HepG2 (cell line): ENCODE measurements around the gene CENATAC. TPM values are rescaled to one million over a fixed set of nuclear protein-coding genes. Genes with fewer than 3 reads are reported as not detected.

ENCODE experiments used
- ARID4A ChIP-seq: sonication (generic); formaldehyde crosslinking; IDR thresholded peaks from 2 replicates; pipeline ENCODE4 v1.5.0; 2020; ENCODE audit warnings: mild to moderate bottlenecking, missing genetic modification reagents, borderline replicate concordance
- ASH2L ChIP-seq: fragments of 300-600, 200-600 bp; sonication (generic); IDR thresholded peaks from 2 replicates; pipeline ENCODE4 v1.7.0; 2017; ENCODE audit warnings: low read depth, mild to moderate bottlenecking, moderate library complexity, mixed read lengths, low read length; ENCODE audit not compliant: insufficient read length
- ERF ChIP-seq: IDR thresholded peaks from 2 replicates; pipeline ENCODE4 v1.6.1; 2018; ENCODE audit warnings: missing biosample characterization, missing genetic modification reagents
- FOXC1 ChIP-seq: sonication (generic); formaldehyde crosslinking; IDR thresholded peaks from 2 replicates; pipeline ENCODE4 v1.8.0; 2022; ENCODE audit warnings: mild to moderate bottlenecking, missing genetic modification reagents, borderline replicate concordance
- GABPA ChIP-seq, 2 experiments: IDR thresholded peaks; 2 replicates each; pipeline ENCODE4 v1.6.1; 2011 to 2016; ENCODE audit warnings: low read depth in 2 of 2, low read length in 1 of 2, missing biosample characterization in 1 of 2, missing genetic modification characterization in 1 of 2
- GATAD1 ChIP-seq: IDR thresholded peaks from 2 replicates; pipeline ENCODE4 v1.6.1; 2016; ENCODE audit warnings: missing genetic modification reagents, missing compliant biosample characterization
- MXD4 ChIP-seq: IDR thresholded peaks from 2 replicates; pipeline ENCODE4 v1.6.1; 2016; ENCODE audit warnings: mild to moderate bottlenecking, missing biosample characterization, missing genetic modification reagents
- NONO ChIP-seq, 2 experiments: fragments of 450-650 bp in 1 of 2; sonication (generic) in 1 of 2; formaldehyde crosslinking in 1 of 2; IDR thresholded peaks in 1 of 2; conservative IDR thresholded peaks in 1 of 2; 2 replicates each; pipeline versions ENCODE4 v1.6.1 to v1.8.0; 2017 to 2022; ENCODE audit warnings: mild to moderate bottlenecking in 1 of 2, missing genetic modification reagents in 1 of 2, moderate library complexity in 1 of 2
- SAP130 ChIP-seq: IDR thresholded peaks from 2 replicates; pipeline ENCODE4 v1.6.1; 2016; ENCODE audit warnings: low read depth
- TRAFD1 ChIP-seq: sonication (generic); formaldehyde crosslinking; IDR thresholded peaks from 2 replicates; pipeline ENCODE4 v1.5.1; 2020; ENCODE audit warnings: missing genetic modification reagents, mild to moderate bottlenecking, borderline replicate concordance
- ZNF350 ChIP-seq: sonication (generic); formaldehyde crosslinking; IDR thresholded peaks from 2 replicates; pipeline ENCODE4 v1.4.0; 2020; ENCODE audit warnings: mild to moderate bottlenecking, low read depth, missing genetic modification reagents, borderline replicate concordance
- ZNF574 ChIP-seq: sonication (generic); formaldehyde crosslinking; IDR thresholded peaks from 2 replicates; pipeline ENCODE4 v1.4.0; 2020; ENCODE audit warnings: missing genetic modification reagents
- ZNF614 ChIP-seq: IDR thresholded peaks from 2 replicates; pipeline ENCODE4 v1.6.1; 2018; ENCODE audit warnings: missing biosample characterization, missing genetic modification reagents, inconsistent platforms, borderline replicate concordance
- ZNF615 ChIP-seq: sonication (generic); formaldehyde crosslinking; IDR thresholded peaks from 2 replicates; pipeline ENCODE4 v1.5.0; 2020; ENCODE audit warnings: mild to moderate bottlenecking, missing genetic modification reagents, borderline replicate concordance
- ZNF777 ChIP-seq: sonication (generic); formaldehyde crosslinking; IDR thresholded peaks from 2 replicates; pipeline ENCODE4 v1.4.0; 2020; ENCODE audit warnings: missing genetic modification reagents
- ZNF788 ChIP-seq: sonication (generic); formaldehyde crosslinking; IDR thresholded peaks from 2 replicates; pipeline ENCODE4 v1.5.0; 2020; ENCODE audit warnings: mild to moderate bottlenecking, missing genetic modification reagents, borderline replicate concordance
- ZSCAN20 ChIP-seq: sonication (generic); formaldehyde crosslinking; IDR thresholded peaks from 2 replicates; pipeline ENCODE4 v1.4.0; 2020; ENCODE audit warnings: missing genetic modification reagents, mild to moderate bottlenecking, borderline replicate concordance
- ZSCAN21 ChIP-seq: sonication (generic); formaldehyde crosslinking; IDR thresholded peaks from 2 replicates; pipeline ENCODE4 v1.8.0; 2022; ENCODE audit warnings: mild to moderate bottlenecking, missing genetic modification reagents, moderate library complexity, borderline replicate concordance
- polyA plus RNA-seq, 8 experiments: library from polyadenylated mRNA; depleted of rRNA in 3 of 8; stranded (reverse) in 7 of 8; unstranded in 1 of 8; fragments of >200 nt; fragmentation: Illumina TruSeq in 4 of 8; extraction: Trizol in 4 of 8; gene quantifications; 2 replicates each; pipeline versions ENCODE4 v1.2.1 to v1.2.3, GENCODE V29; 2011 to 2016; ENCODE audit warnings: low read depth in 4 of 8, missing spikeins in 1 of 8, mixed read lengths in 1 of 8; ENCODE audit not compliant: insufficient read depth in 1 of 8
- total RNA-seq, 5 experiments: library from RNA; depleted of rRNA; stranded (reverse); fragments of >200 nt; fragmentation: Illumina TruSeq; extraction: Trizol; gene quantifications; 2 replicates each; pipeline ENCODE4 v1.2.3, GENCODE V29; 2016; ENCODE audit warnings: low read depth in 1 of 5

Gene CENATAC
- total and polyA plus RNA-seq, 2 of the 13 experiments (the other 11 are each of a cell fraction or from before 2014, with no cell fraction given), result 21.7 to 25.0 TPM

GRCh38 chr11:119024430-119025098 is 26.6 kb downstream of the CENATAC start (continued):
- TF ChIP-seq FOXC1 (CRISPR knock-in tag), result peak; percentile 65; the same call in 1 of the 2 replicates
- TF ChIP-seq MXD4 (CRISPR knock-in tag), result 0 out of 2 replicates have a peak, but pooled peaks have one; percentile 20
- TF ChIP-seq ZNF777, result no peak
- TF ChIP-seq ERF, result 0 out of 2 replicates have a peak, but pooled peaks have one; percentile 44
- 0 out of 2 replicates have a peak, but pooled peaks have one; percentile 34 for TF ChIP-seq ZSCAN20 (CRISPR knock-in tag)
- TF ChIP-seq ASH2L, result peak; percentile 51
- 0 out of 2 replicates have a peak, but pooled peaks have one; percentile 36 for TF ChIP-seq ZNF615 (CRISPR knock-in tag)
- TF ChIP-seq ZSCAN21 (CRISPR knock-in tag), result 0 out of 2 replicates have a peak, but pooled peaks have one; percentile 32
- peak; percentile 19; the same call in 1 of the 2 replicates for TF ChIP-seq ZNF788
- TF ChIP-seq GABPA (IDR thresholded peaks at IDR 0.05; ENCODE audit: low read depth, low read length), result no peak
- peak; percentile 34; the same call in 1 of the 2 replicates for TF ChIP-seq GABPA (CRISPR knock-in tag; IDR thresholded peaks at IDR 0.05; ENCODE audit: low read depth)
- 0 out of 2 replicates have a peak, but pooled peaks have one; percentile 65 for TF ChIP-seq TRAFD1 (CRISPR knock-in tag)
- TF ChIP-seq NONO (IDR thresholded peaks at IDR 0.05), result no peak
- TF ChIP-seq NONO (CRISPR knock-in tag; conservative IDR thresholded peaks at IDR 0.05), result 0 out of 2 replicates have a peak, but pooled peaks have one; percentile 19
- peak; percentile 51 for TF ChIP-seq SAP130
- TF ChIP-seq ZNF350 (CRISPR knock-in tag), result peak; percentile 67; the same call in 1 of the 2 replicates
- 0 out of 2 replicates have a peak, but pooled peaks have one; percentile 28 for TF ChIP-seq GATAD1 (CRISPR knock-in tag)
- peak; percentile 40; the same call in 1 of the 2 replicates for TF ChIP-seq ZNF574 (CRISPR knock-in tag)
- 0 out of 2 replicates have a peak, but pooled peaks have one; percentile 10 for TF ChIP-seq ZNF614 (CRISPR knock-in tag)
- peak; percentile 58; the same call in 1 of the 2 replicates for TF ChIP-seq ARID4A (CRISPR knock-in tag)
